Keratinocyte (primary cell): Measurements from ENCODE around the gene KRTAP5-4.
A peak's percentile ranks its signal among the peaks of the same experiment; 100 is the strongest.

Experiments
- EZH2 ChIP-seq: IDR thresholded peaks from one replicate; pipeline ENCODE4 v1.6.1; 2012; ENCODE audit warnings: inconsistent platforms, mild to moderate bottlenecking, low read length, moderate library complexity
- TF ChIP-seq, protein P1 (sequence below), 3 experiments: IDR thresholded peaks in 1 of 3; conservative IDR thresholded peaks in 1 of 3; optimal IDR thresholded peaks in 1 of 3; 2 replicates in 2 of 3; 3 replicates in 1 of 3; pipeline versions ENCODE3 to v1.5.1; 2011; ENCODE audit warnings: low read length in 3 of 3, mild to moderate bottlenecking in 3 of 3, moderate library complexity in 2 of 3, control low read depth in 1 of 3, inconsistent platforms in 1 of 3; ENCODE audit not compliant: insufficient read depth in 2 of 3; ENCODE audit errors: extremely low read depth in 1 of 3

DNA sequence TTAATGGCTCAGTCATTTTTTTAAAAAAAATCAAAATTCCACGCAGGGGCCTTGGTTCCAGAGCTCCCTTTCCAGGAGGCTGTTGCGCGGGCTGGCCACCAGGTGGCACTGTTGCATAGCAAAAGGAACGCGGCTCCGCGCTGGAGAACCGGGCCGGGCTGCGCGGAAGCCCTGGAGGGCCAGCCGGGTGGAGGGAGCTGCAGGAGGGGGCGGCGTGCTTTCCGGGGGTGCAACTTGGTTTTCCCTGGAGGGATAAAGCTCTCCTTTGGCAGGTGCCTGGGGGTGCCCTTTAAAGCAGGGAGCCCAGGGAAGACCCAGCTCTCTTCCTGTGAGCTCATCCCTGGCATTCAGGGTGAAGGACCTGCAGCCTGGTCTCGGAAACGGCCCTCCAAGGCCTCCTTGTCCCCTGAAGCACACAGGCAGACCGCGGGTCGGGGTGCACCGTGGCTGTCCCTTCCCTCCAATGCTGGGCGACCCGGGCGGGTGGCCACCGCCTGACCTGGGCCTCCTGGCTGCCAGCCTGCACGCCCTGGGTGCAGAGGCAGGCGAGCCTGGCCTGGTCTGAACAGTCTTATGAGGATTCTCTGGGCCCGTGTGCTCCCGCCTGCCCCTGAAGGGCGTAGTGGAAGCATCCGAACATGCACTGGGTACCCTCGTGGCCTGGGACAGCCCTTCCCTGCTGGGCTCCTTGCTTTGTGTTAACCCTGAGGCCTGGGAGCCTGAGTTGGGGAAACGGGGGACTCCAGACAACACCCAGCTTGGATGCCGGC lies 31.0 kb upstream of the KRTAP5-4 start:
- TF ChIP-seq, protein P1, sequence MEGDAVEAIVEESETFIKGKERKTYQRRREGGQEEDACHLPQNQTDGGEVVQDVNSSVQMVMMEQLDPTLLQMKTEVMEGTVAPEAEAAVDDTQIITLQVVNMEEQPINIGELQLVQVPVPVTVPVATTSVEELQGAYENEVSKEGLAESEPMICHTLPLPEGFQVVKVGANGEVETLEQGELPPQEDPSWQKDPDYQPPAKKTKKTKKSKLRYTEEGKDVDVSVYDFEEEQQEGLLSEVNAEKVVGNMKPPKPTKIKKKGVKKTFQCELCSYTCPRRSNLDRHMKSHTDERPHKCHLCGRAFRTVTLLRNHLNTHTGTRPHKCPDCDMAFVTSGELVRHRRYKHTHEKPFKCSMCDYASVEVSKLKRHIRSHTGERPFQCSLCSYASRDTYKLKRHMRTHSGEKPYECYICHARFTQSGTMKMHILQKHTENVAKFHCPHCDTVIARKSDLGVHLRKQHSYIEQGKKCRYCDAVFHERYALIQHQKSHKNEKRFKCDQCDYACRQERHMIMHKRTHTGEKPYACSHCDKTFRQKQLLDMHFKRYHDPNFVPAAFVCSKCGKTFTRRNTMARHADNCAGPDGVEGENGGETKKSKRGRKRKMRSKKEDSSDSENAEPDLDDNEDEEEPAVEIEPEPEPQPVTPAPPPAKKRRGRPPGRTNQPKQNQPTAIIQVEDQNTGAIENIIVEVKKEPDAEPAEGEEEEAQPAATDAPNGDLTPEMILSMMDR (optimal IDR thresholded peaks at IDR 0.05 in 1 of 3, IDR thresholded peaks at IDR 0.05 in 1 of 3, conservative IDR thresholded peaks at IDR 0.05 in 1 of 3; ENCODE audit: extremely low read depth in 1 of 3, insufficient read depth in 2 of 3, low read length in 3 of 3): peak; percentile 84 to 91 (median 84)
- TF ChIP-seq EZH2: no peak
